GM23338 (cell line): ENCODE results near the gene SNRNP25. TPM values are rescaled to one million over a fixed set of nuclear protein-coding genes. Genes with fewer than 3 reads are reported as not detected.

Experiments
- ATAC-seq: fragments of 200-7000 bp; cut with Tn5 transposase; 3 replicates; pipeline ENCODE4 v1.9.1; 2020
- DNase-seq: peaks from one replicate; pipeline ENCODE4 v3.0.0-alpha.2; 2015; ENCODE audit warnings: low spot score
- H2AFZ ChIP-seq: fragments of 200-600 bp; sonication (generic); 2 replicates; pipeline ENCODE4 v1.8.0; 2016; ENCODE audit warnings: antibody characterized with exemption, mild to moderate bottlenecking, moderate library complexity
- H3F3A ChIP-seq: fragments of 200-600 bp; sonication (generic); replicated peaks from 2 replicates; pipeline ENCODE4 v1.8.0; 2017; ENCODE audit warnings: antibody characterized with exemption, mixed run types, low read depth
- H3K27ac ChIP-seq: fragments of 200-600 bp; sonication (generic); 2 replicates; pipeline ENCODE4 v1.6.1; 2016; ENCODE audit warnings: low read depth
- H3K27me3 ChIP-seq: fragments of 200-600 bp; sonication (generic); 2 replicates; pipeline ENCODE4 v1.8.0; 2016; ENCODE audit warnings: mild to moderate bottlenecking, mixed run types, moderate library complexity; ENCODE audit not compliant: insufficient read depth
- H3K36me3 ChIP-seq: fragments of 200-600 bp; sonication (generic); 2 replicates; pipeline ENCODE4 v1.8.0; 2016; ENCODE audit warnings: mild to moderate bottlenecking; ENCODE audit not compliant: insufficient read depth
- H3K4me1 ChIP-seq: fragments of 200-600 bp; sonication (generic); 2 replicates; pipeline ENCODE4 v1.8.0; 2016; ENCODE audit warnings: mild to moderate bottlenecking, moderate library complexity; ENCODE audit not compliant: insufficient read depth
- H3K4me2 ChIP-seq: fragments of 200-600 bp; sonication (generic); 2 replicates; pipeline ENCODE4 v1.7.1; 2017; ENCODE audit warnings: mixed run types
- H3K4me3 ChIP-seq: fragments of 200-600 bp; sonication (generic); 2 replicates; pipeline ENCODE4 v1.6.1; 2016; ENCODE audit warnings: mixed run types
- H3K79me2 ChIP-seq: fragments of 200-600 bp; sonication (generic); replicated peaks from 2 replicates; pipeline ENCODE4 v1.8.0; 2017; ENCODE audit warnings: mild to moderate bottlenecking; ENCODE audit not compliant: insufficient read depth
- H3K9me2 ChIP-seq: fragments of 200-600 bp; sonication (generic); 2 replicates; pipeline ENCODE4 v1.8.0; 2017; ENCODE audit not compliant: insufficient read depth
- H4K20me1 ChIP-seq: fragments of 200-600 bp; sonication (generic); replicated peaks from 2 replicates; pipeline ENCODE4 v1.8.0; 2017; ENCODE audit warnings: mild to moderate bottlenecking; ENCODE audit not compliant: insufficient read depth
- H3K27ac Mint-ChIP-seq: 2 replicates; pipeline ENCODE4 v1.8.0; 2020; ENCODE audit warnings: inconsistent platforms, mild to moderate bottlenecking, moderate library complexity, mixed read lengths
- H3K27me3 Mint-ChIP-seq: 3 replicates; pipeline ENCODE4 v1.8.0; 2022; ENCODE audit warnings: low read depth, mild to moderate bottlenecking, moderate library complexity, mixed read lengths, inconsistent platforms; ENCODE audit not compliant: insufficient read depth, poor library complexity
- H3K36me3 Mint-ChIP-seq: 3 replicates; pipeline ENCODE4 v1.8.0; 2021; ENCODE audit warnings: low read depth, mild to moderate bottlenecking, inconsistent platforms, moderate library complexity, mixed read lengths
- H3K4me1 Mint-ChIP-seq: 3 replicates; pipeline ENCODE4 v1.8.0; 2020; ENCODE audit warnings: mild to moderate bottlenecking, inconsistent platforms, mixed read lengths
- H3K4me3 Mint-ChIP-seq: 3 replicates; pipeline ENCODE4 v1.8.0; 2021; ENCODE audit warnings: moderate library complexity, mild to moderate bottlenecking, inconsistent platforms, mixed read lengths
- H3K9me3 Mint-ChIP-seq: 3 replicates; pipeline ENCODE4 v1.8.0; 2020; ENCODE audit warnings: moderate library complexity, mild to moderate bottlenecking, inconsistent platforms, mixed read lengths
- CREB1 ChIP-seq: fragments of 250-450 bp; sonication (Bioruptor Pico); IDR thresholded peaks from 2 replicates; pipeline ENCODE4 v1.5.0; 2020; ENCODE audit warnings: low read depth, mild to moderate bottlenecking, moderate library complexity
- ETS1 ChIP-seq: IDR thresholded peaks from 2 replicates; pipeline ENCODE4 v1.6.1; 2016; ENCODE audit warnings: antibody characterized with exemption
- EZH2 ChIP-seq: fragments of 200-600 bp; sonication (generic); IDR thresholded peaks from one replicate; pipeline ENCODE4 v1.8.0; 2017; ENCODE audit warnings: antibody characterized with exemption, mild to moderate bottlenecking, low read depth; ENCODE audit not compliant: unreplicated experiment
- EZH2phosphoT487 ChIP-seq: fragments of 200-600 bp; sonication (generic); IDR thresholded peaks from one replicate; pipeline ENCODE4 v1.8.1; 2018; ENCODE audit warnings: antibody characterized with exemption; ENCODE audit not compliant: unreplicated experiment
- JUNB ChIP-seq: IDR thresholded peaks from one replicate; pipeline ENCODE4 v1.6.1; 2016; ENCODE audit warnings: antibody characterized with exemption; ENCODE audit not compliant: unreplicated experiment
- NANOG ChIP-seq: IDR thresholded peaks from 2 replicates; pipeline ENCODE4 v1.6.1; 2016; ENCODE audit warnings: antibody characterized with exemption, borderline replicate concordance
- POLR2AphosphoS5 ChIP-seq: IDR thresholded peaks from 2 replicates; pipeline ENCODE4 v1.6.1; 2016; ENCODE audit warnings: antibody characterized with exemption, low read depth
- STAT1 ChIP-seq: IDR thresholded peaks from one replicate; pipeline ENCODE4 v1.6.1; 2016; ENCODE audit warnings: antibody characterized with exemption; ENCODE audit not compliant: unreplicated experiment
- ZNF114 ChIP-seq: fragments of 250-450 bp; sonication (Bioruptor Pico); IDR thresholded peaks from 2 replicates; pipeline ENCODE4 v1.5.0; 2020; ENCODE audit warnings: mild to moderate bottlenecking, moderate library complexity
- ZNF331 ChIP-seq: fragments of 250-450 bp; sonication (Bioruptor Pico); IDR thresholded peaks from 2 replicates; pipeline ENCODE4 v1.5.0; 2020; ENCODE audit warnings: low read depth, mild to moderate bottlenecking, moderate library complexity
- ZNF462 ChIP-seq: fragments of 250-450 bp; sonication (Bioruptor Pico); IDR thresholded peaks from 2 replicates; pipeline ENCODE4 v1.5.0; 2020; ENCODE audit warnings: mild to moderate bottlenecking, moderate library complexity
- polyA plus RNA-seq: library from polyadenylated mRNA; unstranded; fragments of >200 nt; fragmentation: Nextera tagmentation; extraction: Ambion mirVana; gene quantifications from 2 replicates; pipeline ENCODE4 v1.2.1, GENCODE V29; 2016
- total RNA-seq: library from RNA; depleted of rRNA; stranded (reverse); fragments of >200 nt; shearing (Covaris generic); gene quantifications from 2 replicates; pipeline ENCODE4 v1.2.3, GENCODE V29; 2014
- TF ChIP-seq, protein P1 (sequence below): IDR thresholded peaks from one replicate; pipeline ENCODE4 v1.6.1; 2018; ENCODE audit warnings: antibody characterized with exemption; ENCODE audit not compliant: unreplicated experiment
- TF ChIP-seq, protein P2 (sequence below), 2 experiments: fragments of 200-600 bp in 1 of 2; sonication (generic) in 1 of 2; conservative IDR thresholded peaks; 2 replicates each; pipeline versions ENCODE4 v1.5.1 to v1.6.1; 2016 to 2017; ENCODE audit warnings: antibody characterized with exemption in 2 of 2, low read depth in 2 of 2, mild to moderate bottlenecking in 2 of 2, moderate library complexity in 1 of 2

SNRNP25 gene
- total and polyA plus RNA-seq, 2 experiments from 2014 or later: 34.4 to 79.5 TPM

- no peaks in the 10 kb centered on the region for H3K9me3 Mint-ChIP-seq
- Histone ChIP-seq H3K79me2 (no peaks in the 10 kb centered on the region), H3K4me3 (no peak overlapping the region), H2AFZ (no peak overlapping the region), H3K27ac (no peak overlapping the region), H3K4me1 (no peaks in the 10 kb centered on the region; the same call in 1 of the 2 replicates), H4K20me1 (no peaks in the 10 kb centered on the region; the same call in 1 of the 2 replicates), H3K4me2 (no peak overlapping the region), H3K27me3 (no peaks in the 10 kb centered on the region), H3K36me3 (no peaks in the 10 kb centered on the region), H3F3A (no peaks in the 10 kb centered on the region), H3K9me2 (no peaks in the 10 kb centered on the region)
- H3K36me3 Mint-ChIP-seq: peaks cover 21% of the 10 kb centered on the region
- peaks cover 12% of the 10 kb centered on the region for H3K4me1 Mint-ChIP-seq
- TF ChIP-seq ZNF114 (CRISPR knock-in tag) (no peak), ETS1 (no peak), NANOG (no peak), POLR2AphosphoS5 (no peak), EZH2 (no peak), EZH2phosphoT487 (no peak), CREB1 (CRISPR knock-in tag) (no peak), JUNB (no peak), ZNF331 (CRISPR knock-in tag) (no peak), ZNF462 (CRISPR knock-in tag) (no peak), STAT1 (no peak)
- TF ChIP-seq, protein P1, sequence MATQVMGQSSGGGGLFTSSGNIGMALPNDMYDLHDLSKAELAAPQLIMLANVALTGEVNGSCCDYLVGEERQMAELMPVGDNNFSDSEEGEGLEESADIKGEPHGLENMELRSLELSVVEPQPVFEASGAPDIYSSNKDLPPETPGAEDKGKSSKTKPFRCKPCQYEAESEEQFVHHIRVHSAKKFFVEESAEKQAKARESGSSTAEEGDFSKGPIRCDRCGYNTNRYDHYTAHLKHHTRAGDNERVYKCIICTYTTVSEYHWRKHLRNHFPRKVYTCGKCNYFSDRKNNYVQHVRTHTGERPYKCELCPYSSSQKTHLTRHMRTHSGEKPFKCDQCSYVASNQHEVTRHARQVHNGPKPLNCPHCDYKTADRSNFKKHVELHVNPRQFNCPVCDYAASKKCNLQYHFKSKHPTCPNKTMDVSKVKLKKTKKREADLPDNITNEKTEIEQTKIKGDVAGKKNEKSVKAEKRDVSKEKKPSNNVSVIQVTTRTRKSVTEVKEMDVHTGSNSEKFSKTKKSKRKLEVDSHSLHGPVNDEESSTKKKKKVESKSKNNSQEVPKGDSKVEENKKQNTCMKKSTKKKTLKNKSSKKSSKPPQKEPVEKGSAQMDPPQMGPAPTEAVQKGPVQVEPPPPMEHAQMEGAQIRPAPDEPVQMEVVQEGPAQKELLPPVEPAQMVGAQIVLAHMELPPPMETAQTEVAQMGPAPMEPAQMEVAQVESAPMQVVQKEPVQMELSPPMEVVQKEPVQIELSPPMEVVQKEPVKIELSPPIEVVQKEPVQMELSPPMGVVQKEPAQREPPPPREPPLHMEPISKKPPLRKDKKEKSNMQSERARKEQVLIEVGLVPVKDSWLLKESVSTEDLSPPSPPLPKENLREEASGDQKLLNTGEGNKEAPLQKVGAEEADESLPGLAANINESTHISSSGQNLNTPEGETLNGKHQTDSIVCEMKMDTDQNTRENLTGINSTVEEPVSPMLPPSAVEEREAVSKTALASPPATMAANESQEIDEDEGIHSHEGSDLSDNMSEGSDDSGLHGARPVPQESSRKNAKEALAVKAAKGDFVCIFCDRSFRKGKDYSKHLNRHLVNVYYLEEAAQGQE: no peak
- TF ChIP-seq, protein P2, sequence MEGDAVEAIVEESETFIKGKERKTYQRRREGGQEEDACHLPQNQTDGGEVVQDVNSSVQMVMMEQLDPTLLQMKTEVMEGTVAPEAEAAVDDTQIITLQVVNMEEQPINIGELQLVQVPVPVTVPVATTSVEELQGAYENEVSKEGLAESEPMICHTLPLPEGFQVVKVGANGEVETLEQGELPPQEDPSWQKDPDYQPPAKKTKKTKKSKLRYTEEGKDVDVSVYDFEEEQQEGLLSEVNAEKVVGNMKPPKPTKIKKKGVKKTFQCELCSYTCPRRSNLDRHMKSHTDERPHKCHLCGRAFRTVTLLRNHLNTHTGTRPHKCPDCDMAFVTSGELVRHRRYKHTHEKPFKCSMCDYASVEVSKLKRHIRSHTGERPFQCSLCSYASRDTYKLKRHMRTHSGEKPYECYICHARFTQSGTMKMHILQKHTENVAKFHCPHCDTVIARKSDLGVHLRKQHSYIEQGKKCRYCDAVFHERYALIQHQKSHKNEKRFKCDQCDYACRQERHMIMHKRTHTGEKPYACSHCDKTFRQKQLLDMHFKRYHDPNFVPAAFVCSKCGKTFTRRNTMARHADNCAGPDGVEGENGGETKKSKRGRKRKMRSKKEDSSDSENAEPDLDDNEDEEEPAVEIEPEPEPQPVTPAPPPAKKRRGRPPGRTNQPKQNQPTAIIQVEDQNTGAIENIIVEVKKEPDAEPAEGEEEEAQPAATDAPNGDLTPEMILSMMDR (conservative IDR thresholded peaks at IDR 0.05; ENCODE audit: low read depth in 2 of 2): no peak
- H3K4me3 Mint-ChIP-seq: no peak overlapping the region; the same call in 2 of the 3 replicates
- ATAC-seq (peak; percentile 34), DNase-seq (no peak)
- H3K27ac Mint-ChIP-seq: no peak overlapping the region; the same call in 1 of the 2 replicates
- H3K27me3 Mint-ChIP-seq: peaks cover 11% of the 10 kb centered on the region
Measured at GRCh38 chr16:83781-84615, 30.4 kb downstream of the SNRNP25 start.
